Measurements from ENCODE around the gene RBSN.

The RBSN gene

GRCh38 chr3:15055019-15055557, 43.9 kb downstream of the RBSN start:
- DNase-seq: no peak

GRCh38 chr3:15053541-15053940, 45.4 kb downstream of the RBSN start:
- DNase-seq: no peak

GRCh38 chr3:15052335-15053242, 46.4 kb downstream of the RBSN start:
- no peak for DNase-seq

GRCh38 chr3:15051531-15051930, 47.4 kb downstream of the RBSN start:
- peak; percentile 2 for DNase-seq

- no peak for DNase-seq
These were observed 48.4 kb downstream of the RBSN start for GRCh38 chr3:15050405-15051092.

GRCh38 chr3:15049584-15049983, 49.4 kb downstream of the RBSN start:
- DNase-seq: no peak

GRCh38 chr3:15045667-15046066, 53.3 kb downstream of the RBSN start:
- no peak for DNase-seq

- DNase-seq: no peak
These were observed 54.6 kb downstream of the RBSN start for GRCh38 chr3:15044326-15044725.

GRCh38 chr3:15043408-15044171, 55.4 kb downstream of the RBSN start:
- DNase-seq: no peak

GRCh38 chr3:15042936-15043335, 56.0 kb downstream of the RBSN start:
- no peak for DNase-seq

- DNase-seq: no peak
These were observed 57.0 kb downstream of the RBSN start for GRCh38 chr3:15041950-15042349.

GRCh38 chr3:15040844-15041243, 58.1 kb downstream of the RBSN start:
- DNase-seq: no peak

GRCh38 chr3:15038306-15038705, 60.6 kb downstream of the RBSN start:
- DNase-seq: no peak

- DNase-seq: no peak
These were observed 65.8 kb downstream of the RBSN start for GRCh38 chr3:15033103-15033502.

- DNase-seq: no peak
These were observed 66.3 kb downstream of the RBSN start for GRCh38 chr3:15032650-15033049.

GRCh38 chr3:15029625-15030024, 69.3 kb downstream of the RBSN start:
- DNase-seq: no peak

- DNase-seq: no peak
These were observed 75.2 kb downstream of the RBSN start for GRCh38 chr3:15023719-15024118.

- no peak for DNase-seq
These were observed 75.7 kb downstream of the RBSN start for GRCh38 chr3:15023249-15023648.

Measured in COR-L47 (cell line).